ENCODE measurements around the gene FBLN2.

DNA sequence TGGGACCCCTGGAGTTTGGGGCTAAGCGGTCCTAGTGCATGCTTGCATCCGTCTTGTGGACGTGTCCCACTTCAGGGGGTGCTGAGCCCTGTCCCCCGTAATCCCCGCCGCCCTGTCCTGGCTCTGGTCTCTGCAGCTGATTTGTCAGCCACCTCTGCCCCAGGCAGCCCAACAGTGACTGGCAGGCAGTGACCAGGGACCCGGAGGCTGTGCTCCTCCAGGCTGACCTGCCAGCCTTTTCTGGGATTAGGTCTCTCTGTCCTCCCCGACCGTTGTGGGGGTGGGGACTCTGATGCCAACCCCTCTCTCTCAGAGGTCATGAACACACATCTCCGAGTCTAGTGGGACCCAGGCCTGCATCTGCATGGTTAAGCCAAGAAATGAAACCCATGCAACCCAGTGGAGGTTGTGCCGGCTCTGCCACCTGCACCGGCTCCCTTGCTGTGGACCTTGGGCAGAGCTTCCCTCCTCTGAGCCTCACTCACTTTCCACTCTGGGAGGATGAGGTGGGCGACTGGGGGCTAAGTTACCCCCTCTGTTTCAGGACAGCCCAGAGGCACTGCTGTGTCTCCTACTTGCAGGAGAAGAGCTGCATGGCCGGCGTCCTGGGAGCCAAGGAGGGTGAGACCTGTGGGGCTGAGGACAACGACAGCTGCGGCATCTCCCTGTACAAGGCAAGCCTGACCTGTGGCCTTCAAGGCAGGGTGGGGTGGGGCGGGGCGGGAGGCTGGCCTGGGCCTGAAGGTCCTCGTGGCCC lies 60.2 kb downstream of the FBLN2 start:
- TF ChIP-seq, protein P1, sequence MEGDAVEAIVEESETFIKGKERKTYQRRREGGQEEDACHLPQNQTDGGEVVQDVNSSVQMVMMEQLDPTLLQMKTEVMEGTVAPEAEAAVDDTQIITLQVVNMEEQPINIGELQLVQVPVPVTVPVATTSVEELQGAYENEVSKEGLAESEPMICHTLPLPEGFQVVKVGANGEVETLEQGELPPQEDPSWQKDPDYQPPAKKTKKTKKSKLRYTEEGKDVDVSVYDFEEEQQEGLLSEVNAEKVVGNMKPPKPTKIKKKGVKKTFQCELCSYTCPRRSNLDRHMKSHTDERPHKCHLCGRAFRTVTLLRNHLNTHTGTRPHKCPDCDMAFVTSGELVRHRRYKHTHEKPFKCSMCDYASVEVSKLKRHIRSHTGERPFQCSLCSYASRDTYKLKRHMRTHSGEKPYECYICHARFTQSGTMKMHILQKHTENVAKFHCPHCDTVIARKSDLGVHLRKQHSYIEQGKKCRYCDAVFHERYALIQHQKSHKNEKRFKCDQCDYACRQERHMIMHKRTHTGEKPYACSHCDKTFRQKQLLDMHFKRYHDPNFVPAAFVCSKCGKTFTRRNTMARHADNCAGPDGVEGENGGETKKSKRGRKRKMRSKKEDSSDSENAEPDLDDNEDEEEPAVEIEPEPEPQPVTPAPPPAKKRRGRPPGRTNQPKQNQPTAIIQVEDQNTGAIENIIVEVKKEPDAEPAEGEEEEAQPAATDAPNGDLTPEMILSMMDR (IDR thresholded peaks at IDR 0.05): no peak
- TF ChIP-seq EP300 (IDR thresholded peaks at IDR 0.05) (no peak), POLR2A (IDR thresholded peaks at IDR 0.05) (no peak), POLR2AphosphoS5 (IDR thresholded peaks at IDR 0.05) (no peak)

Measured in suprapubic skin (tissue), 4 donors.